ENCODE measurements around the gene ZFAND3.

DNA sequence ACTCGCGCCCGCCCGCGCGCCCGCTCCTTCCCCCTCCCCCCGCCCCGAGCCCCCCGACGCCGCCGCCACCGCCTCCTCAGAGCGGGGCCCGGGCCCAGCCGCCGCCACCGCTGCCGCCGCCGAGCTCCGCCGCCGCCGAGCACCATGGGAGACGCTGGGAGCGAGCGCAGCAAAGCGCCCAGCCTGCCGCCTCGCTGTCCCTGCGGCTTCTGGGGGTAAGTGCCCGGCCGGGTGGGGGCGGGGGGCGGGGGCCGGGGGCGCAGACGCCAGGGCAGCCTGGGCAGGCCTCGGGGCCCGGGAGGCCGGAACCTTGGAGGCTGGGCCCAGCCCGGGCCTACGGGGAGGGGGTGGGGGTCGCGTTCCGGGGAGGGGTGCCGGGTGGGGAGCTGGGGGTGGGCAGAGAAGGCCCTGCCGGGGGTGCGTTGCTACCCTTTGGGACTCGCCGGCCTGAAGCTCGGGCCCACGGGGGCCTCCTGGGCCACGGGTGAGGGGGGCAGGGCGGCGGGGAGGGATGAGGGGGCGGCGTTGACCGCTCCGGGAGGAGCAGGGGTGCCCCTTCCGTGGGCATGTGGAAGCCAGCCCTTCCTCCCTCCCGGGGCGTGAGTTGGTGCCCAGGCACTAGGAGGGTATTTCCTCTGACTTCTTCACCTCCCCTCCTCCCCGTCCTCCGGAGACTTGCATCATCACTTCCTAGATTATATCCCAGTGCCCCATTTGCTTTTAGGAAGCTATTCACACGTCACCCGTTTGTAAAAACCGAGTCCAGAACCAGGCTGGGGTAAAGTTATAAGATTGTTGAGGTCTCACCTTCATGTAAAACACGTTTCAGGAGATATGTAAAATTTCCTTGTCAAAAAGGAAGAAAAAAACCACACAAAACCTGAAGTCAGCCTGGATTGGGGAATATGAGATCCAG is 533 bp downstream of the ZFAND3 start:
- TF ChIP-seq, protein P1, sequence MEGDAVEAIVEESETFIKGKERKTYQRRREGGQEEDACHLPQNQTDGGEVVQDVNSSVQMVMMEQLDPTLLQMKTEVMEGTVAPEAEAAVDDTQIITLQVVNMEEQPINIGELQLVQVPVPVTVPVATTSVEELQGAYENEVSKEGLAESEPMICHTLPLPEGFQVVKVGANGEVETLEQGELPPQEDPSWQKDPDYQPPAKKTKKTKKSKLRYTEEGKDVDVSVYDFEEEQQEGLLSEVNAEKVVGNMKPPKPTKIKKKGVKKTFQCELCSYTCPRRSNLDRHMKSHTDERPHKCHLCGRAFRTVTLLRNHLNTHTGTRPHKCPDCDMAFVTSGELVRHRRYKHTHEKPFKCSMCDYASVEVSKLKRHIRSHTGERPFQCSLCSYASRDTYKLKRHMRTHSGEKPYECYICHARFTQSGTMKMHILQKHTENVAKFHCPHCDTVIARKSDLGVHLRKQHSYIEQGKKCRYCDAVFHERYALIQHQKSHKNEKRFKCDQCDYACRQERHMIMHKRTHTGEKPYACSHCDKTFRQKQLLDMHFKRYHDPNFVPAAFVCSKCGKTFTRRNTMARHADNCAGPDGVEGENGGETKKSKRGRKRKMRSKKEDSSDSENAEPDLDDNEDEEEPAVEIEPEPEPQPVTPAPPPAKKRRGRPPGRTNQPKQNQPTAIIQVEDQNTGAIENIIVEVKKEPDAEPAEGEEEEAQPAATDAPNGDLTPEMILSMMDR (conservative IDR thresholded peaks at IDR 0.05; ENCODE audit: low read length) = no peak
- TF ChIP-seq EZH2phosphoT487 (IDR thresholded peaks at IDR 0.05; ENCODE audit: borderline replicate concordance, low read depth, low read length) = no peak

All from OCI-LY7 (cell line).